WTC11 (cell line): ENCODE results near the gene BAIAP2. TPM values are rescaled to one million over a fixed set of nuclear protein-coding genes. Genes with fewer than 3 reads are reported as not detected.

ENCODE experiments used
- ATAC-seq: fragments of 200-7000 bp; cut with Tn5 transposase; 2 replicates; pipeline ENCODE4 v1.10.0; 2021; ENCODE audit warnings: mild to moderate bottlenecking, moderate library complexity
- CTCF ChIA-PET: fragments of 300-600 bp; sonication (Branson Sonifier 250); formaldehyde crosslinking; loops from one replicate; lab custom pipeline; 2021; ENCODE audit warnings: antibody characterized with exemption; lab: Charles Lee
- POLR2A ChIA-PET: fragments of 350-600 bp; sonication (Branson Sonifier 250); formaldehyde crosslinking; loops from one replicate; lab custom pipeline; 2021; ENCODE audit warnings: antibody characterized with exemption; lab: Charles Lee
- DNase-seq: peaks from one replicate; pipeline ENCODE4 v3.0.0; 2021; ENCODE audit warnings: low spot score
- H3K27ac Mint-ChIP-seq: 2 replicates; pipeline ENCODE4 v1.8.0; 2021; ENCODE audit warnings: mixed read lengths
- H3K27me3 Mint-ChIP-seq: 2 replicates; pipeline ENCODE4 v1.8.0; 2021; ENCODE audit warnings: low read depth, mild to moderate bottlenecking, moderate library complexity, mixed read lengths
- H3K36me3 Mint-ChIP-seq: 2 replicates; pipeline ENCODE4 v1.8.0; 2021; ENCODE audit warnings: mixed read lengths
- H3K4me1 Mint-ChIP-seq: 2 replicates; pipeline ENCODE4 v1.8.0; 2022; ENCODE audit warnings: mixed read lengths
- H3K4me3 Mint-ChIP-seq: 2 replicates; pipeline ENCODE4 v1.8.0; 2021; ENCODE audit warnings: mild to moderate bottlenecking, moderate library complexity, mixed read lengths
- H3K9me3 Mint-ChIP-seq: 2 replicates; pipeline ENCODE4 v1.8.0; 2021; ENCODE audit warnings: mixed read lengths
- ATF1 ChIP-seq: sonication (generic); formaldehyde crosslinking; IDR thresholded peaks from 2 replicates; pipeline ENCODE4 v1.8.1; 2023; ENCODE audit warnings: mild to moderate bottlenecking, moderate library complexity, missing genetic modification reagents
- ESRRA ChIP-seq: sonication (generic); formaldehyde crosslinking; IDR thresholded peaks from 2 replicates; pipeline ENCODE4 v1.8.1; 2022; ENCODE audit warnings: mild to moderate bottlenecking, missing genetic modification reagents, borderline replicate concordance
- FOXK1 ChIP-seq: sonication (generic); formaldehyde crosslinking; IDR thresholded peaks from 2 replicates; pipeline ENCODE4 v1.8.0; 2022; ENCODE audit warnings: mild to moderate bottlenecking, moderate library complexity, missing genetic modification reagents
- FOXP1 ChIP-seq: sonication (generic); formaldehyde crosslinking; IDR thresholded peaks from 2 replicates; pipeline ENCODE4 v1.8.0; 2022; ENCODE audit warnings: missing genetic modification reagents, mild to moderate bottlenecking, moderate library complexity, borderline replicate concordance
- GRHL2 ChIP-seq: fragments of 250-450 bp; sonication (Bioruptor Pico); IDR thresholded peaks from 2 replicates; pipeline ENCODE4 v1.8.0; 2022; ENCODE audit warnings: mild to moderate bottlenecking, moderate library complexity; ENCODE audit not compliant: insufficient replicate concordance, severe bottlenecking
- IRF2 ChIP-seq: sonication (generic); formaldehyde crosslinking; IDR thresholded peaks from 2 replicates; pipeline ENCODE4 v1.8.0; 2022; ENCODE audit warnings: low read depth, missing genetic modification reagents, borderline replicate concordance
- NFE2L1 ChIP-seq: sonication (generic); formaldehyde crosslinking; IDR thresholded peaks from 2 replicates; pipeline ENCODE4 v1.8.1; 2023; ENCODE audit warnings: missing genetic modification reagents
- NR1H2 ChIP-seq: sonication (generic); formaldehyde crosslinking; IDR thresholded peaks from 2 replicates; pipeline ENCODE4 v1.9.0; 2021; ENCODE audit warnings: mild to moderate bottlenecking, moderate library complexity, missing genetic modification reagents
- NR3C1 ChIP-seq: sonication (generic); formaldehyde crosslinking; conservative IDR thresholded peaks from 2 replicates; pipeline ENCODE4 v1.8.1; 2023; ENCODE audit warnings: low read depth, mild to moderate bottlenecking, missing genetic modification reagents
- SP1 ChIP-seq: sonication (generic); formaldehyde crosslinking; conservative IDR thresholded peaks from 2 replicates; pipeline ENCODE4 v1.8.1; 2022; ENCODE audit warnings: missing genetic modification reagents
- TEAD1 ChIP-seq: sonication (generic); formaldehyde crosslinking; IDR thresholded peaks from 2 replicates; pipeline ENCODE4 v1.8.0; 2022; ENCODE audit warnings: mild to moderate bottlenecking, missing genetic modification reagents
- ZNF121 ChIP-seq: sonication (generic); formaldehyde crosslinking; IDR thresholded peaks from 2 replicates; pipeline ENCODE4 v1.8.0; 2023; ENCODE audit warnings: missing genetic modification reagents
- ZNF219 ChIP-seq: sonication (generic); formaldehyde crosslinking; IDR thresholded peaks from 2 replicates; pipeline ENCODE4 v1.8.0; 2023; ENCODE audit warnings: missing genetic modification reagents, mild to moderate bottlenecking, borderline replicate concordance
- ZNF232 ChIP-seq: sonication (generic); formaldehyde crosslinking; IDR thresholded peaks from 2 replicates; pipeline ENCODE4 v1.8.0; 2022; ENCODE audit warnings: mild to moderate bottlenecking, missing genetic modification reagents
- total RNA-seq: library from RNA; stranded (reverse); gene quantifications from 3 replicates; pipeline ENCODE4 v1.2.3, GENCODE V29; 2021
- TF ChIP-seq, protein P1 (sequence below): sonication (generic); formaldehyde crosslinking; IDR thresholded peaks from 2 replicates; pipeline ENCODE4 v1.8.0; 2022; ENCODE audit warnings: mild to moderate bottlenecking, missing genetic modification reagents
- TF ChIP-seq, protein P2 (sequence below): fragments of 250-450 bp; sonication (Bioruptor Pico); IDR thresholded peaks from 2 replicates; pipeline ENCODE4 v1.8.0; 2021; ENCODE audit warnings: mild to moderate bottlenecking
- TF ChIP-seq, protein P3 (sequence below): fragments of 250-450 bp; sonication (Bioruptor Pico); IDR thresholded peaks from 2 replicates; pipeline ENCODE4 v1.9.0; 2021; ENCODE audit warnings: mild to moderate bottlenecking, borderline replicate concordance
- TF ChIP-seq, protein P4 (sequence below): sonication (generic); formaldehyde crosslinking; IDR thresholded peaks from 2 replicates; pipeline ENCODE4 v1.8.1; 2023; ENCODE audit warnings: mild to moderate bottlenecking, missing genetic modification reagents, borderline replicate concordance
- TF ChIP-seq, protein P5 (sequence below): sonication (generic); formaldehyde crosslinking; IDR thresholded peaks from 2 replicates; pipeline ENCODE4 v1.8.1; 2023; ENCODE audit warnings: mild to moderate bottlenecking, moderate library complexity, missing genetic modification reagents

The BAIAP2 gene
- total RNA-seq, 1 experiment from 2014 or later: 20.7 TPM

DNA sequence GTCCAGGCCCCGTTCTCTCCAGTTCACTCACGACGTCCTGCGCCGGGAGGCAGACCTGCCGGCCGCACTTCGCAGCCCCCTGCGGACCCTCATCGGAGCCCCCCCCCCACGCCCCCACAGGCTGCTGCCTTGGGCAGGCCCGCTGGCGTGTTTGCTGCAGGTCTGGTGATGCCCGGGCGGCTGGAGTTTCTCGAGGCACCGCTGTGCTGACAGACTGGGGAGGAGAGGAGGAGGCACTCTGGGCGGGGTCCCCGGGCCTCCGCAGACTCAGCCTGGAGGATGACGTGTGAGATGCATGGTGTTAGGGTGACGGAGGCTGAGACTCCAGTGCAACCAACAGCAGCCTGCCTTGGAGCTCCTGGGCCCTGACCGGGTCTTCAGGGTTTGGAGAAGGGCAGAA lies 24.1 kb downstream of the BAIAP2 start:
- TF ChIP-seq NFE2L1 (CRISPR knock-in tag): no peak
- TF ChIP-seq, all 79 proteins: peak for 0
- no peak overlapping the region for H3K4me3 Mint-ChIP-seq
- ChIA-PET POLR2A (no interaction called here), CTCF (no interaction called here)
- H3K36me3 Mint-ChIP-seq: no peaks in the 10 kb centered on the region
- H3K27ac Mint-ChIP-seq: no peak overlapping the region
- ATAC-seq: no peak
- H3K9me3 Mint-ChIP-seq: no peaks in the 10 kb centered on the region
- peaks cover under 1% of the 10 kb centered on the region; the same call in 1 of the 2 replicates for H3K4me1 Mint-ChIP-seq
- H3K27me3 Mint-ChIP-seq: no peaks in the 10 kb centered on the region
- no peak for DNase-seq

DNA sequence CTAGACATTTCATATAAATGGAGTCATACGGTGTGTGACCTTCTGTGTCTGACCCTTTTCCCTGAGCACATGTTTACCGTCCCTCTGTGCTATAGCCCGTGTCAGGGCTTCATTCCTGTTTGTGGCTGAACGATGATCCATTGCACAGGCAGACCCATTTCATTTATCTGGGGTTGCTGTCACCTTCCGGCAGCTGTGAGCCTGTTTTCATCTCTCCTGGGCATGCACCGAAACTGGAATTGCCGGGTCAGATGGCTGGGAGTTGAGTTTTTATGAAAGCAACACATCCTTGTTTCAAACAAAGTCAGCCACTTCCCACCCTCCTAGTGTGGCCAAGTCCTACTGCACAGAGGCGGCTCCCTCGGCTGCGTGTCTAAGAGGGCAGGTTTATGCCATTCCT lies 25.5 kb downstream of the BAIAP2 start:
- ChIA-PET CTCF (interaction anchor here (2.0 kb wide), 1 partner anchor 41 kb away, joined by 9 read pairs; no protein-coding TSS in a partner anchor), POLR2A (no interaction called here)
- Mint-ChIP-seq H3K36me3 (no peaks in the 10 kb centered on the region), H3K27ac (peak overlapping the region; percentile 56; the same call in 1 of the 2 replicates), H3K9me3 (no peaks in the 10 kb centered on the region), H3K4me1 (peaks cover 5% of the 10 kb centered on the region), H3K27me3 (no peaks in the 10 kb centered on the region), H3K4me3 (no peak overlapping the region)
- no peak for DNase-seq
- no peak for ATAC-seq
- no peak for TF ChIP-seq NR1H2 (CRISPR knock-in tag)
- no peak for TF ChIP-seq FOXK1 (CRISPR knock-in tag)

DNA sequence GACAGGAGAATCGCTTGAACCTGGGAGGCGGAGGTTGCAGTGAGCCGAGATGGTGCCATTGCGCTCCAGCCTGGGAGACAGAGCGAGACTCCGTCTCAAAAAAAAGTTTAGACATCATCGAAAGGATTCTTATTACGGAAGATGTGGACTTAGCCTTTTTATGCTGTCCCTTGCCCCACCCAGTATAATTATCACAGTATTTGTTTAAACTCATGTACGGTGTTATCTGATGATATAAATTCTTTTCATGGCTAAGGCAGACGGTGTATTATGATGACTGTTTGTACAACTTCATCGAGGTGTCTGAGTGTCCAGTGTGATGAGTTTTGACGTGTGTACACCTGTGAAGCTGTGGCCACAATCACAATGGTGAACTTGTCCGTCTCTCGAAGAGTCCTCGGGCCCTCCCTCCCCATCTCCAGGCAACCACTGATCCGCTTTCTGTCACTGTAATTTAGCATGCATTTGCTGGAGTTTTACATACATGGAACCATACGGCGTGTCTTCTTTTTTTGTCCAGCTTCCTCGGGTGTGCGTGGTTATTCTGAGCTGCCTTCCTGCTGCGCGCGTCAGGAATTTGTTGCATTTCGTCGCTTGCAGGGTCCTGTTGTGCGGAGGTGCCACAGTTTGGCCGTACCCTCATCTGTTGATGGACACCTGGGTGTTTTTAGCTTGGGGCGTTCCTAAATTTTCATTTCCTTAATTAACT lies 26.2 kb downstream of the BAIAP2 start:
- DNase-seq (no peak), ATAC-seq (no peak)
- H3K4me1 Mint-ChIP-seq: peaks cover 5% of the 10 kb centered on the region
- H3K27me3 Mint-ChIP-seq: no peaks in the 10 kb centered on the region
- ChIA-PET CTCF (interaction anchor here (1.6 to 2.0 kb wide), 2 partner anchors 21 to 41 kb away, joined by 5 to 9 read pairs; no protein-coding TSS in a partner anchor), POLR2A (no interaction called here)
- H3K27ac Mint-ChIP-seq: no peak overlapping the region; the same call in 1 of the 2 replicates
- H3K36me3 Mint-ChIP-seq: no peaks in the 10 kb centered on the region
- no peak overlapping the region for H3K4me3 Mint-ChIP-seq
- H3K9me3 Mint-ChIP-seq: no peaks in the 10 kb centered on the region
- TF ChIP-seq ZNF232 (CRISPR knock-in tag): no peak
- no peak for TF ChIP-seq ZNF121 (CRISPR knock-in tag)
- no peak for TF ChIP-seq NR3C1
- no peak for TF ChIP-seq IRF2 (CRISPR knock-in tag)
- TF ChIP-seq, protein P1, sequence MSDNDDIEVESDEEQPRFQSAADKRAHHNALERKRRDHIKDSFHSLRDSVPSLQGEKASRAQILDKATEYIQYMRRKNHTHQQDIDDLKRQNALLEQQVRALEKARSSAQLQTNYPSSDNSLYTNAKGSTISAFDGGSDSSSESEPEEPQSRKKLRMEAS: no peak
- TF ChIP-seq SP1 (CRISPR knock-in tag): no peak
- TF ChIP-seq, protein P2, sequence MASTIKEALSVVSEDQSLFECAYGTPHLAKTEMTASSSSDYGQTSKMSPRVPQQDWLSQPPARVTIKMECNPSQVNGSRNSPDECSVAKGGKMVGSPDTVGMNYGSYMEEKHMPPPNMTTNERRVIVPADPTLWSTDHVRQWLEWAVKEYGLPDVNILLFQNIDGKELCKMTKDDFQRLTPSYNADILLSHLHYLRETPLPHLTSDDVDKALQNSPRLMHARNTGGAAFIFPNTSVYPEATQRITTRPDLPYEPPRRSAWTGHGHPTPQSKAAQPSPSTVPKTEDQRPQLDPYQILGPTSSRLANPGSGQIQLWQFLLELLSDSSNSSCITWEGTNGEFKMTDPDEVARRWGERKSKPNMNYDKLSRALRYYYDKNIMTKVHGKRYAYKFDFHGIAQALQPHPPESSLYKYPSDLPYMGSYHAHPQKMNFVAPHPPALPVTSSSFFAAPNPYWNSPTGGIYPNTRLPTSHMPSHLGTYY (CRISPR knock-in tag): no peak
- TF ChIP-seq ATF1 (CRISPR knock-in tag): no peak
- TF ChIP-seq, protein P3, sequence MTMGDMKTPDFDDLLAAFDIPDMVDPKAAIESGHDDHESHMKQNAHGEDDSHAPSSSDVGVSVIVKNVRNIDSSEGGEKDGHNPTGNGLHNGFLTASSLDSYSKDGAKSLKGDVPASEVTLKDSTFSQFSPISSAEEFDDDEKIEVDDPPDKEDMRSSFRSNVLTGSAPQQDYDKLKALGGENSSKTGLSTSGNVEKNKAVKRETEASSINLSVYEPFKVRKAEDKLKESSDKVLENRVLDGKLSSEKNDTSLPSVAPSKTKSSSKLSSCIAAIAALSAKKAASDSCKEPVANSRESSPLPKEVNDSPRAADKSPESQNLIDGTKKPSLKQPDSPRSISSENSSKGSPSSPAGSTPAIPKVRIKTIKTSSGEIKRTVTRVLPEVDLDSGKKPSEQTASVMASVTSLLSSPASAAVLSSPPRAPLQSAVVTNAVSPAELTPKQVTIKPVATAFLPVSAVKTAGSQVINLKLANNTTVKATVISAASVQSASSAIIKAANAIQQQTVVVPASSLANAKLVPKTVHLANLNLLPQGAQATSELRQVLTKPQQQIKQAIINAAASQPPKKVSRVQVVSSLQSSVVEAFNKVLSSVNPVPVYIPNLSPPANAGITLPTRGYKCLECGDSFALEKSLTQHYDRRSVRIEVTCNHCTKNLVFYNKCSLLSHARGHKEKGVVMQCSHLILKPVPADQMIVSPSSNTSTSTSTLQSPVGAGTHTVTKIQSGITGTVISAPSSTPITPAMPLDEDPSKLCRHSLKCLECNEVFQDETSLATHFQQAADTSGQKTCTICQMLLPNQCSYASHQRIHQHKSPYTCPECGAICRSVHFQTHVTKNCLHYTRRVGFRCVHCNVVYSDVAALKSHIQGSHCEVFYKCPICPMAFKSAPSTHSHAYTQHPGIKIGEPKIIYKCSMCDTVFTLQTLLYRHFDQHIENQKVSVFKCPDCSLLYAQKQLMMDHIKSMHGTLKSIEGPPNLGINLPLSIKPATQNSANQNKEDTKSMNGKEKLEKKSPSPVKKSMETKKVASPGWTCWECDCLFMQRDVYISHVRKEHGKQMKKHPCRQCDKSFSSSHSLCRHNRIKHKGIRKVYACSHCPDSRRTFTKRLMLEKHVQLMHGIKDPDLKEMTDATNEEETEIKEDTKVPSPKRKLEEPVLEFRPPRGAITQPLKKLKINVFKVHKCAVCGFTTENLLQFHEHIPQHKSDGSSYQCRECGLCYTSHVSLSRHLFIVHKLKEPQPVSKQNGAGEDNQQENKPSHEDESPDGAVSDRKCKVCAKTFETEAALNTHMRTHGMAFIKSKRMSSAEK (CRISPR knock-in tag): no peak
- TF ChIP-seq ESRRA (CRISPR knock-in tag): no peak
- no peak for TF ChIP-seq GRHL2 (CRISPR knock-in tag)
- TF ChIP-seq TEAD1: no peak
- TF ChIP-seq FOXP1: no peak
- TF ChIP-seq, protein P4, sequence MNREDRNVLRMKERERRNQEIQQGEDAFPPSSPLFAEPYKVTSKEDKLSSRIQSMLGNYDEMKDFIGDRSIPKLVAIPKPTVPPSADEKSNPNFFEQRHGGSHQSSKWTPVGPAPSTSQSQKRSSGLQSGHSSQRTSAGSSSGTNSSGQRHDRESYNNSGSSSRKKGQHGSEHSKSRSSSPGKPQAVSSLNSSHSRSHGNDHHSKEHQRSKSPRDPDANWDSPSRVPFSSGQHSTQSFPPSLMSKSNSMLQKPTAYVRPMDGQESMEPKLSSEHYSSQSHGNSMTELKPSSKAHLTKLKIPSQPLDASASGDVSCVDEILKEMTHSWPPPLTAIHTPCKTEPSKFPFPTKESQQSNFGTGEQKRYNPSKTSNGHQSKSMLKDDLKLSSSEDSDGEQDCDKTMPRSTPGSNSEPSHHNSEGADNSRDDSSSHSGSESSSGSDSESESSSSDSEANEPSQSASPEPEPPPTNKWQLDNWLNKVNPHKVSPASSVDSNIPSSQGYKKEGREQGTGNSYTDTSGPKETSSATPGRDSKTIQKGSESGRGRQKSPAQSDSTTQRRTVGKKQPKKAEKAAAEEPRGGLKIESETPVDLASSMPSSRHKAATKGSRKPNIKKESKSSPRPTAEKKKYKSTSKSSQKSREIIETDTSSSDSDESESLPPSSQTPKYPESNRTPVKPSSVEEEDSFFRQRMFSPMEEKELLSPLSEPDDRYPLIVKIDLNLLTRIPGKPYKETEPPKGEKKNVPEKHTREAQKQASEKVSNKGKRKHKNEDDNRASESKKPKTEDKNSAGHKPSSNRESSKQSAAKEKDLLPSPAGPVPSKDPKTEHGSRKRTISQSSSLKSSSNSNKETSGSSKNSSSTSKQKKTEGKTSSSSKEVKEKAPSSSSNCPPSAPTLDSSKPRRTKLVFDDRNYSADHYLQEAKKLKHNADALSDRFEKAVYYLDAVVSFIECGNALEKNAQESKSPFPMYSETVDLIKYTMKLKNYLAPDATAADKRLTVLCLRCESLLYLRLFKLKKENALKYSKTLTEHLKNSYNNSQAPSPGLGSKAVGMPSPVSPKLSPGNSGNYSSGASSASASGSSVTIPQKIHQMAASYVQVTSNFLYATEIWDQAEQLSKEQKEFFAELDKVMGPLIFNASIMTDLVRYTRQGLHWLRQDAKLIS (CRISPR knock-in tag): no peak
- no peak for TF ChIP-seq ZNF219 (CRISPR knock-in tag)
- TF ChIP-seq, protein P5, sequence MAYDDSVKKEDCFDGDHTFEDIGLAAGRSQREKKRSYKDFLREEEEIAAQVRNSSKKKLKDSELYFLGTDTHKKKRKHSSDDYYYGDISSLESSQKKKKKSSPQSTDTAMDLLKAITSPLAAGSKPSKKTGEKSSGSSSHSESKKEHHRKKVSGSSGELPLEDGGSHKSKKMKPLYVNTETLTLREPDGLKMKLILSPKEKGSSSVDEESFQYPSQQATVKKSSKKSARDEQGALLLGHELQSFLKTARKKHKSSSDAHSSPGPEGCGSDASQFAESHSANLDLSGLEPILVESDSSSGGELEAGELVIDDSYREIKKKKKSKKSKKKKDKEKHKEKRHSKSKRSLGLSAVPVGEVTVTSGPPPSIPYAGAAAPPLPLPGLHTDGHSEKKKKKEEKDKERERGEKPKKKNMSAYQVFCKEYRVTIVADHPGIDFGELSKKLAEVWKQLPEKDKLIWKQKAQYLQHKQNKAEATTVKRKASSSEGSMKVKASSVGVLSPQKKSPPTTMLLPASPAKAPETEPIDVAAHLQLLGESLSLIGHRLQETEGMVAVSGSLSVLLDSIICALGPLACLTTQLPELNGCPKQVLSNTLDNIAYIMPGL (CRISPR knock-in tag): no peak
